Measurements from ENCODE around the gene CACNA1G. TPM values are rescaled to one million over a fixed set of nuclear protein-coding genes. Genes with fewer than 3 reads are reported as not detected.

CACNA1G gene
- polyA plus RNA-seq, 1 donor (not counting 4 experiments of a cell fraction or from before 2014, with no cell fraction given), result 0.07 TPM

DNA sequence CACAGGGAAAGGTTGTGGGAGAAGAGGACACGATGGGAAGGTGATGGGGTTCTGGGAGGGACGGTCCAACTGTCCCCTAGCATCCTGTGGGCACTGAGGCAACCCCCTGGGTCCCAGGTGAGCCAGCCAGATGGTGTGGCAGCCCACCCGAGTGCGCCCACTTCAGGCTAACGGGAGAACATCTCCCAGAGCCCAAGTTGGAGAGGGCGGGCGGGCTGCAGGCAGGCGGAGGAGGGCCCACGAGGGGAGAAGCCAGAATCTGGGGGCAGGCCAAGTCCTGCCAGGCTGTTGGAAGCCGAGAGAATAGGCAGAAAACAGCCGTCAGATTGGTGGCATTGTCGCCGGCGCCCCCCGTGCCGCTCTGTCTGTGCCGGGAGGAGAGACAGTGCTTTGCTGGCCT lies 60.3 kb downstream of the CACNA1G start:
- DNase-seq (ENCODE audit: low read depth, low spot score) (no peak), FAIRE-seq (no peak)
- H3K4me1 ChIP-seq (ENCODE audit: control insufficient read depth, extremely low read depth, insufficient read depth, low read length), result peaks cover 3% of the 10 kb centered on the region
- H3K36me3 ChIP-seq (ENCODE audit: control insufficient read depth in 2 of 2, extremely low read depth in 1 of 2, insufficient read depth in 2 of 2, low read length in 2 of 2), result no peaks in the 10 kb centered on the region
- H3K9me1 ChIP-seq (ENCODE audit: control insufficient read depth, extremely low read depth, insufficient read depth, low read length), result no peaks in the 10 kb centered on the region
- peaks cover 10% of the 10 kb centered on the region for H3K27me3 ChIP-seq (ENCODE audit: control insufficient read depth, extremely low read depth, insufficient read depth, low read length)
- no peaks in the 10 kb centered on the region for H3K9me3 ChIP-seq (ENCODE audit: control insufficient read depth, low read depth, low read length)
- no peaks in the 10 kb centered on the region for H4K20me1 ChIP-seq (ENCODE audit: control insufficient read depth, extremely low read depth, insufficient read depth, low read length)
- H3K4me3 ChIP-seq (ENCODE audit: control insufficient read depth in 2 of 3, extremely low read depth in 1 of 3, insufficient read depth in 2 of 3, low read depth in 1 of 3, low read length in 3 of 3), result no peak overlapping the region
- dilution Hi-C loops (cut with MboI; ENCODE audit: extremely low pct_ligation_motif_present, low sequenced_read_pairs), result no loop called here
- no peak overlapping the region for H3K9ac ChIP-seq (ENCODE audit: control insufficient read depth, extremely low read depth, insufficient read depth, low read length)
- no peaks in the 10 kb centered on the region for H3K79me2 ChIP-seq (ENCODE audit: control insufficient read depth, insufficient read depth, low read length)
- TF ChIP-seq, protein P1, sequence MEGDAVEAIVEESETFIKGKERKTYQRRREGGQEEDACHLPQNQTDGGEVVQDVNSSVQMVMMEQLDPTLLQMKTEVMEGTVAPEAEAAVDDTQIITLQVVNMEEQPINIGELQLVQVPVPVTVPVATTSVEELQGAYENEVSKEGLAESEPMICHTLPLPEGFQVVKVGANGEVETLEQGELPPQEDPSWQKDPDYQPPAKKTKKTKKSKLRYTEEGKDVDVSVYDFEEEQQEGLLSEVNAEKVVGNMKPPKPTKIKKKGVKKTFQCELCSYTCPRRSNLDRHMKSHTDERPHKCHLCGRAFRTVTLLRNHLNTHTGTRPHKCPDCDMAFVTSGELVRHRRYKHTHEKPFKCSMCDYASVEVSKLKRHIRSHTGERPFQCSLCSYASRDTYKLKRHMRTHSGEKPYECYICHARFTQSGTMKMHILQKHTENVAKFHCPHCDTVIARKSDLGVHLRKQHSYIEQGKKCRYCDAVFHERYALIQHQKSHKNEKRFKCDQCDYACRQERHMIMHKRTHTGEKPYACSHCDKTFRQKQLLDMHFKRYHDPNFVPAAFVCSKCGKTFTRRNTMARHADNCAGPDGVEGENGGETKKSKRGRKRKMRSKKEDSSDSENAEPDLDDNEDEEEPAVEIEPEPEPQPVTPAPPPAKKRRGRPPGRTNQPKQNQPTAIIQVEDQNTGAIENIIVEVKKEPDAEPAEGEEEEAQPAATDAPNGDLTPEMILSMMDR (optimal IDR thresholded peaks at IDR 0.05 in 1 of 3, IDR thresholded peaks at IDR 0.05 in 1 of 3, conservative IDR thresholded peaks at IDR 0.05 in 1 of 3; ENCODE audit: extremely low read depth in 1 of 3, insufficient read depth in 2 of 3, low read length in 3 of 3), result peak in 1 of 3 experiments; percentile 5
- no peak for TF ChIP-seq EZH2 (IDR thresholded peaks at IDR 0.05; ENCODE audit: low read length)
- no peak overlapping the region for H3K4me2 ChIP-seq (ENCODE audit: control insufficient read depth, extremely low read depth, insufficient read depth, low read depth, low read length)
- no peak overlapping the region for H2AFZ ChIP-seq (ENCODE audit: control insufficient read depth, low read length)
- no peak overlapping the region for H3K27ac ChIP-seq (ENCODE audit: control insufficient read depth, insufficient read depth, low read length)

DNA sequence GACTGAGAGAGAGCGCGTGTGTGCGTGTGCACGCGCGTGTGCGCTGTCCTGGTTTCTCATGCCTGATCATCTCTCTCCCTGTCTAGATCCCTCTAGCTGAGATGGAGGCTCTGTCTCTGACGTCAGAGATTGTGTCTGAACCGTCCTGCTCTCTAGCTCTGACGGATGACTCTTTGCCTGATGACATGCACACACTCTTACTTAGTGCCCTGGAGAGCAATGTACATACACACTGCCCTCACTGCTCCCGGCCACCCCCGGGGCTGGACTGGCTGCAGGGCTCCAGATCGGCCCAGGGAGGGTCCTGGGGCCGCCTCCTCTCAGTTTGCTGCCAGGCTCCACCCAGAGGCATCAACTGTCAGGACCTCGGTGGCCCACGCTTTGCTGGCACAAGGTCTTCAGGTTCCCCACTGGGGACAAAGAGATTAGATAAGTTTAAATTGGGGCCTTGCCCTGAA lies 61.1 kb downstream of the CACNA1G start:
- FAIRE-seq (no peak), DNase-seq (ENCODE audit: low read depth, low spot score) (no peak)
- H3K27ac ChIP-seq (ENCODE audit: control insufficient read depth, insufficient read depth, low read length), result no peak overlapping the region
- dilution Hi-C loops (cut with MboI; ENCODE audit: extremely low pct_ligation_motif_present, low sequenced_read_pairs), result no loop called here
- peaks cover 3% of the 10 kb centered on the region for H3K4me1 ChIP-seq (ENCODE audit: control insufficient read depth, extremely low read depth, insufficient read depth, low read length)
- TF ChIP-seq, protein P1 (optimal IDR thresholded peaks at IDR 0.05 in 1 of 3, IDR thresholded peaks at IDR 0.05 in 1 of 3, conservative IDR thresholded peaks at IDR 0.05 in 1 of 3; ENCODE audit: extremely low read depth in 1 of 3, insufficient read depth in 2 of 3, low read length in 3 of 3), result no peak
- no peak for TF ChIP-seq EZH2 (IDR thresholded peaks at IDR 0.05; ENCODE audit: low read length)
- no peak overlapping the region for H3K4me3 ChIP-seq (ENCODE audit: control insufficient read depth in 2 of 3, extremely low read depth in 1 of 3, insufficient read depth in 2 of 3, low read depth in 1 of 3, low read length in 3 of 3)
- H3K9me3 ChIP-seq (ENCODE audit: control insufficient read depth, low read depth, low read length), result no peaks in the 10 kb centered on the region
- no peaks in the 10 kb centered on the region for H3K79me2 ChIP-seq (ENCODE audit: control insufficient read depth, insufficient read depth, low read length)
- peaks cover 10% of the 10 kb centered on the region for H3K27me3 ChIP-seq (ENCODE audit: control insufficient read depth, extremely low read depth, insufficient read depth, low read length)
- H3K36me3 ChIP-seq (ENCODE audit: control insufficient read depth in 2 of 2, extremely low read depth in 1 of 2, insufficient read depth in 2 of 2, low read length in 2 of 2), result no peaks in the 10 kb centered on the region
- H4K20me1 ChIP-seq (ENCODE audit: control insufficient read depth, extremely low read depth, insufficient read depth, low read length), result no peaks in the 10 kb centered on the region
- H3K4me2 ChIP-seq (ENCODE audit: control insufficient read depth, extremely low read depth, insufficient read depth, low read depth, low read length), result no peak overlapping the region
- H2AFZ ChIP-seq (ENCODE audit: control insufficient read depth, low read length), result no peak overlapping the region
- H3K9me1 ChIP-seq (ENCODE audit: control insufficient read depth, extremely low read depth, insufficient read depth, low read length), result no peaks in the 10 kb centered on the region
- H3K9ac ChIP-seq (ENCODE audit: control insufficient read depth, extremely low read depth, insufficient read depth, low read length), result no peak overlapping the region
